Ovary (tissue), 9 donors: ENCODE results near the gene STT3A. TPM values are rescaled to one million over a fixed set of nuclear protein-coding genes. Genes with fewer than 3 reads are reported as not detected.

ENCODE experiments used
- DNase-seq, 5 donors: peaks; one replicate each; pipeline ENCODE4 v3.0.0-alpha.2; 2019 to 2020
- H3K27ac ChIP-seq, 2 donors: fragments of 200-600 bp; one replicate each; pipeline versions ENCODE4 v1.5.1 to v1.8.0; 2019 to 2022
- H3K27me3 ChIP-seq: fragments of 200-600 bp; one replicate; pipeline ENCODE4 v1.8.0; 2022
- H3K36me3 ChIP-seq: fragments of 200-600 bp; sonication (generic); one replicate; pipeline ENCODE4 v1.5.1; 2019
- H3K4me1 ChIP-seq: one replicate; pipeline ENCODE4 v1.8.1; 2013; ENCODE audit warnings: mild to moderate bottlenecking, moderate library complexity; ENCODE audit not compliant: insufficient read depth
- H3K4me3 ChIP-seq: fragments of 200-600 bp; sonication (generic); one replicate; pipeline ENCODE4 v1.5.1; 2017
- H3K9me3 ChIP-seq, 2 donors: fragments of 200-600 bp in 1 of 2; sonication (generic) in 1 of 2; one replicate each; pipeline versions ENCODE4 v1.5.1 to v1.8.1; 2013 to 2019; ENCODE audit warnings: mild to moderate bottlenecking in 1 of 2, moderate library complexity in 1 of 2
- EP300 ChIP-seq: sonication (generic); formaldehyde crosslinking; IDR thresholded peaks from one replicate; pipeline ENCODE4 v1.6.1; 2017; ENCODE audit warnings: antibody characterized with exemption
- POLR2A ChIP-seq: fragments of 450-650 bp; IDR thresholded peaks from one replicate; pipeline ENCODE4 v1.6.1; 2017; ENCODE audit warnings: antibody characterized with exemption, mild to moderate bottlenecking, moderate library complexity
- WGBS, 3 donors: extraction: QIAGEN DNeasy Blood & Tissue Kit in 1 of 3; methylation state at CpG; one replicate each; pipeline versions ENCODE4 v1.1.5 to v1.1.7; 2013 to 2017; 5-methylcytosine and 5-hydroxymethylcytosine counted together
- intact Hi-C, 4 donors: fragments of 100-400 bp; cut with DNase I; formaldehyde crosslinking; loops; one replicate each; pipeline versions ENCODE4 v1.11.0 to v1.15.1; 2022 to 2023
- polyA plus RNA-seq, 2 donors: library from polyadenylated mRNA; stranded (reverse); fragments of 200-250 nt in 1 of 2; fragments of 350-450 nt in 1 of 2; fragmentation: Illumina TruSeq in 1 of 2; extraction: RNeasy Lipid Tissue Mini Kit (QIAGEN cat#74804) in 1 of 2; gene quantifications; one replicate each; pipeline ENCODE4 v1.2.3, GENCODE V29; 2013 to 2014
- total RNA-seq, 7 donors: library from RNA; depleted of rRNA in 2 of 7; stranded (reverse); fragments of >200 nt in 2 of 7; fragmentation: NEBNext Ultra II Directional in 3 of 7; extraction: Animal tissue kit (Norgen Biotek cat#: 25700) in 3 of 7; gene quantifications; one replicate each; pipeline versions ENCODE4 v1.1.0 to v1.2.4, GENCODE V29; 2016 to 2023
- TF ChIP-seq, protein P1 (sequence below), 3 donors: fragments of 450-650 bp in 2 of 3; fragments of 200-600 bp in 1 of 3; IDR thresholded peaks; one replicate each; pipeline versions ENCODE4 v1.5.1 to v1.8.0; 2016 to 2022; ENCODE audit warnings: antibody characterized with exemption in 3 of 3, mild to moderate bottlenecking in 1 of 3
- donor health status: DM: no; HTN: no; CAD: no; lungs with moderate emphysema.
- donor health status: DM: no; HTN: no; CAD: no.
- donor health status: Bipolar disorder and iron deficiency.
- donor health status: DM: yes; HTN: yes; CAD: no.
- donor health status: DM: no; HTN: no; CAD: no.
- donor health status: DM: yes; HTN: yes; CAD: no.

The STT3A gene
- total and polyA plus RNA-seq, 9 donors: 51.9 to 239 (median 135) TPM

DNA sequence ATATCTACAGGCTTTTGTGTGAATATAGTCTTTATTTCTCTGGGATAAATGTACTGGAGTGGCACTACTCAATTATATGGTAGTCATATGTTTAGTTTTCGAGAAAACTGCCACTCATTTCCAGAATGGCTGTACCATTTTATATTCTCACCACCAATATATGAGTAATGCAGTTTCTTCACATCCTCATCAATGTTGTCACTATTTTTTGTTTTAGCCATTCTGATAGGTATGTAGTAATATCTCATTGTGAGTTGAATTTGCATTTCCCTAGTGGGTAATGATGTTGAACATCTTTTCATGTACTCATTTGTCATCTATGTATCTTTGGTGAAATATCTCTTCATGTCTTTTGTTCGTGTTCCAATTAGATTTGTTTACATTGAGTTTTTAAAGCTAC lies 70.0 kb downstream of the STT3A start:
- Histone ChIP-seq H3K36me3 (no peaks in the 10 kb centered on the region), H3K27me3 (no peaks in the 10 kb centered on the region), H3K9me3 (no peaks in the 10 kb centered on the region), H3K4me3 (no peak overlapping the region), H3K4me1 (no peaks in the 10 kb centered on the region), H3K27ac (no peak overlapping the region)
- intact Hi-C loops: no loop called here
- DNase-seq: no peak
- WGBS, 3 donors: 88 to 94% (median 94%) methylated on average over 2 of the region's 2 CpGs
- TF ChIP-seq, protein P1, sequence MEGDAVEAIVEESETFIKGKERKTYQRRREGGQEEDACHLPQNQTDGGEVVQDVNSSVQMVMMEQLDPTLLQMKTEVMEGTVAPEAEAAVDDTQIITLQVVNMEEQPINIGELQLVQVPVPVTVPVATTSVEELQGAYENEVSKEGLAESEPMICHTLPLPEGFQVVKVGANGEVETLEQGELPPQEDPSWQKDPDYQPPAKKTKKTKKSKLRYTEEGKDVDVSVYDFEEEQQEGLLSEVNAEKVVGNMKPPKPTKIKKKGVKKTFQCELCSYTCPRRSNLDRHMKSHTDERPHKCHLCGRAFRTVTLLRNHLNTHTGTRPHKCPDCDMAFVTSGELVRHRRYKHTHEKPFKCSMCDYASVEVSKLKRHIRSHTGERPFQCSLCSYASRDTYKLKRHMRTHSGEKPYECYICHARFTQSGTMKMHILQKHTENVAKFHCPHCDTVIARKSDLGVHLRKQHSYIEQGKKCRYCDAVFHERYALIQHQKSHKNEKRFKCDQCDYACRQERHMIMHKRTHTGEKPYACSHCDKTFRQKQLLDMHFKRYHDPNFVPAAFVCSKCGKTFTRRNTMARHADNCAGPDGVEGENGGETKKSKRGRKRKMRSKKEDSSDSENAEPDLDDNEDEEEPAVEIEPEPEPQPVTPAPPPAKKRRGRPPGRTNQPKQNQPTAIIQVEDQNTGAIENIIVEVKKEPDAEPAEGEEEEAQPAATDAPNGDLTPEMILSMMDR (IDR thresholded peaks at IDR 0.05): no peak
- no peak for TF ChIP-seq POLR2A
- no peak for TF ChIP-seq EP300

DNA sequence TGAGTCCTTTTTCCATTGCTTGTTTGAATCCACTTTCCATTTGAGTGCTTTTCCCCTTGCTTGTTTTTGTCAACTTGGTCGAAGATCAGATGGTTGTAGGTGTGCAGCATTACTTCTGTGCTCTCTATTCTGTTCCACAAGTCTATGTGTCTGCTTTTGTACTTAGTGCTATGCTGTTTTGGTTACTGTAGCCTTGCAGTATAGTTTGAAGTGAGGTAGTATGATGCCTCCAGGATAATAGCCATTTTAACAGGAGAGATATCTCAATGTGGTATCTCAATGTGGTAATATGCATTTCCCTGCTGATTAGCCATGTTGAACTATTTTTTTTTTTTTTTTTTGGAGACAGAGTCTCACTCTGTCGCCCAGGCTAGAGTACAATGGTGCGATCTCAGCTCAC lies 71.3 kb downstream of the STT3A start:
- Histone ChIP-seq H3K27ac (no peak overlapping the region), H3K9me3 (no peaks in the 10 kb centered on the region), H3K36me3 (no peaks in the 10 kb centered on the region), H3K4me1 (no peaks in the 10 kb centered on the region), H3K27me3 (no peaks in the 10 kb centered on the region), H3K4me3 (no peak overlapping the region)
- WGBS, 3 donors: 98 to 100% (median 99%) methylated on average over 3 of the region's 3 CpGs
- DNase-seq: no peak
- TF ChIP-seq POLR2A (no peak), EP300 (no peak)
- TF ChIP-seq, protein P1 (IDR thresholded peaks at IDR 0.05): no peak
- intact Hi-C loops: no loop called here

DNA sequence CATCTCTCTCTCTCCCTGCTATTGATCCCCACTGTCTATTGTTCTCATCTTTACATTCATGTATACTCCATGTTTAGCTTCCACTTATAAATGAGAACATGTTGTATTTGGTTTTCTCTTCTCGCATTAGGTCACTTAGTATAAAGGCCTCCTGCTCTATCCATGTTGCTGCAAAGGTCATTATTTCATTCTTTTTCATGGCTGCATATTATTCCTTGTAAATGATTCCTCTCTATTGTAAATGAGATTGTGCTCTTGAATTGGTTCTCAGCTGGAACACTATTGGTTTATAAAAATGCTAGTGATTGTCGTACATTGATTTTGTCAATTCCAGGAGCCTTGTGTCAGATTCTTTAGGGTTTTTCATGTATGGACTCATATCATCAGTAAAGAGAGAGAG lies 74.5 kb downstream of the STT3A start:
- intact Hi-C loops: no loop called here
- TF ChIP-seq POLR2A (no peak), EP300 (no peak)
- TF ChIP-seq, protein P1 (IDR thresholded peaks at IDR 0.05): no peak
- Histone ChIP-seq H3K27me3 (peaks cover 3% of the 10 kb centered on the region), H3K27ac (no peak overlapping the region), H3K9me3 (no peaks in the 10 kb centered on the region), H3K4me1 (no peaks in the 10 kb centered on the region), H3K4me3 (no peak overlapping the region), H3K36me3 (no peaks in the 10 kb centered on the region)
- no peak for DNase-seq
- 93 to 99% (median 98%) methylated on average over 2 of the region's 2 CpGs for WGBS, 3 donors

DNA sequence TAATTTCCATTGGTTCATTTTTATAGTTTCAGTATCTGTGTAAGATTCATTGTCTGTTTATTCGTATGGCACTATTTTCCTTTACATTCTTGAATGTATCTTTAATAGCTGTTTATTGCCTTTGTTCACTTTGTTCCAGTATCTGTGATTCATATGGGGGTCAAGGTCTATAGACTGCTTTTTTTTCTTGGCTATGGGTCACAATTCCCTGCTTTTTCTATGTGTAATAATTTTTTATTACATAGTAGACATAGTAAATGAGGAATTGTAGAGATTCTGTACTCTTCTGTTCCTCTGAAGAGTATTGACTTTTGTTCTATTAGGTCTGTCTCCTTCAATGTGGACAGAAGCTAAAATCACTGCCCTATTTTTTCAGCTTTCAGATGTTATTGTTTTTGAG lies 77.5 kb downstream of the STT3A start:
- peaks cover 3% of the 10 kb centered on the region for H3K27me3 ChIP-seq
- no peak overlapping the region for H3K27ac ChIP-seq
- WGBS, 3 donors: 92 to 98% (median 96%) methylated on average over 1 of the region's 1 CpG
- TF ChIP-seq EP300: no peak
- TF ChIP-seq, protein P1 (IDR thresholded peaks at IDR 0.05): no peak
- intact Hi-C loops: no loop called here
- H3K4me3 ChIP-seq: no peak overlapping the region
- no peaks in the 10 kb centered on the region for H3K4me1 ChIP-seq
- H3K36me3 ChIP-seq: no peaks in the 10 kb centered on the region
- no peak for DNase-seq
- no peaks in the 10 kb centered on the region for H3K9me3 ChIP-seq

DNA sequence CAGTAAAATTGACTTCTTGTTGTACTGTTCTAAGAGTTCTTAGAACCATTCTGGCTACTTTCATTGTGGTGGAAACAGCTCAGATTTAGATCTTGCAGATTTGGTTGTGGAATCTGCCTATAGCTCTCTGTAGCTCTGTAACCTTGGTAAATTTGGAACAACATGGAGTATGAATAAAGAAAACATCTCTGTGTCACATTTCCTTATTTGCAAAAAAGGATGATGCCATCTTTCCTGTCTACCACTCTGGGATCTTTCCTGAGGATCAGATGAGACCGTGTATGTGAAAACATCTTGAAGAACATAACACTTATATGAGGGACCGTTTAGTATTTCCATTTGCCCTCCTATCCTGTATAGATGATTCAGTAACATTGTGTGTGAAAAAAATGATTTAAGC lies 78.9 kb downstream of the STT3A start:
- Histone ChIP-seq H3K36me3 (no peaks in the 10 kb centered on the region), H3K27me3 (peaks cover 3% of the 10 kb centered on the region), H3K4me1 (no peaks in the 10 kb centered on the region), H3K4me3 (no peak overlapping the region), H3K9me3 (no peaks in the 10 kb centered on the region), H3K27ac (no peak overlapping the region)
- 86 to 88% (median 87%) methylated on average over 2 of the region's 2 CpGs for WGBS, 3 donors
- intact Hi-C loops: no loop called here
- TF ChIP-seq POLR2A: no peak
- TF ChIP-seq EP300: no peak
- TF ChIP-seq, protein P1 (IDR thresholded peaks at IDR 0.05): no peak
- DNase-seq: no peak
